Activated CD8-positive, alpha-beta memory T cell treated with anti-CD3 and anti-CD28 coated beads, Interleukin-2, amount 50 U/mL, for 24 hours (primary cell): ENCODE results near the gene DUSP9.
"Not testable (repeated sequence)": the region's sequence is repeated elsewhere in the genome, so short reads cannot be mapped to it uniquely, and the experiment has no call there.

Experiments used
- DNase-seq: peaks from one replicate; pipeline ENCODE4 v3.0.0-alpha.2; 2020; ENCODE audit errors: extremely low read depth

The DUSP9 gene

GRCh38 chrX:153693216-153694086 is 46.4 kb downstream of the DUSP9 start:
- DNase-seq, result no peak

DNA sequence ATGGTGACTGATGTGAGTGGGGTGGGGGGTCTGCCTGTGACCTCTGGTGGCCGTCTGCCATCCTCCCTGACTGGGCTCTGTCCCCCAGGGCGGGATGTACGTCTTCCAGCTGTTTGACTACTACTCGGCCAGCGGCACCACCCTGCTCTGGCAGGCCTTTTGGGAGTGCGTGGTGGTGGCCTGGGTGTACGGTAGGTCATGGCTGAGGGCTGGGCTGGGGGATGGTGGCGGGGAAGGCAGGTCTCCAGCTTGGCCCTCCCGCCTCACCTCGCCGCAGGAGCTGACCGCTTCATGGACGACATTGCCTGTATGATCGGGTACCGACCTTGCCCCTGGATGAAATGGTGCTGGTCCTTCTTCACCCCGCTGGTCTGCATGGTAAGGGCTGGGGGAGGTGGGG is 47.3 kb downstream of the DUSP9 start:
- DNase-seq, result not testable (repeated sequence)

GRCh38 chrX:153694687-153695270 is 47.8 kb downstream of the DUSP9 start:
- DNase-seq, result no peak

GRCh38 chrX:153696100-153696499 is 49.1 kb downstream of the DUSP9 start:
- DNase-seq, result no peak

GRCh38 chrX:153696538-153696937 is 49.5 kb downstream of the DUSP9 start:
- DNase-seq, result not testable (repeated sequence)

DNA sequence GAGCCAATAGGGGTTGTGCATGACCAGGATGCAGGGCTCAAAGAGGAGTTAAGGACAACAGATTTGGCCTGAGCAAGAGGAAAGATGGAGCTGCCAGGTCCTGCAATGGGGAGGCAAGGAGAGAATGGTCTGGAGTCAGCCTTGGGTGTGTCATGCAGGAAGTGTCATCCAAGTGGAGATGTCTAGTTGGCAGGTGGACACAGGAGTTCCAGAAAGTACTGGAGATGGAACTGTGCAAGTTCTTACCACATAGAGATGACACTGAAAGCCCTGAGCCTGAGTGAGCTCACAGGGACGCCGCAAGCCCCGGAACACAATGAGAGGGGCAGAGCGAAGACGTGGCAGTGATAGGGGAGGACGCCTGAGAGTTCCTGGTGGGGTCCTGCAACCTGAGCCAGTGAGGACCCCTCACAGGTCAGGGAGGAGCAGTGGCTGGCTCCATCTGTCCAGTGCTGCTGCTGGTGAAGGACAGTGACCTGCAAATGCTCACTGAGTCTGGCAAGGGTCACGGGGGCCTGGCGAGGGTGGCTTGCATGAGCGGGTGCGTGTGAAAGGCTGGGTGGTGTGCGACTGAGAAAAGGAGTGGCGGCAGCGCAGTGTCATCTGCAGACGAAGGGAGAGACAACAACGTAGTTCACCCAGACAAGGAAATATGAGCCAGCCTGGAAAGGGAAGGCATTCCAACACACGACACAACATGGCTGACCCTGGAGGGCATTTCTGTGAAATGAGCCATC is 50.2 kb downstream of the DUSP9 start:
- not testable (repeated sequence) for DNase-seq

GRCh38 chrX:153697924-153698865 is 51.2 kb downstream of the DUSP9 start:
- DNase-seq, result no peak

DNA sequence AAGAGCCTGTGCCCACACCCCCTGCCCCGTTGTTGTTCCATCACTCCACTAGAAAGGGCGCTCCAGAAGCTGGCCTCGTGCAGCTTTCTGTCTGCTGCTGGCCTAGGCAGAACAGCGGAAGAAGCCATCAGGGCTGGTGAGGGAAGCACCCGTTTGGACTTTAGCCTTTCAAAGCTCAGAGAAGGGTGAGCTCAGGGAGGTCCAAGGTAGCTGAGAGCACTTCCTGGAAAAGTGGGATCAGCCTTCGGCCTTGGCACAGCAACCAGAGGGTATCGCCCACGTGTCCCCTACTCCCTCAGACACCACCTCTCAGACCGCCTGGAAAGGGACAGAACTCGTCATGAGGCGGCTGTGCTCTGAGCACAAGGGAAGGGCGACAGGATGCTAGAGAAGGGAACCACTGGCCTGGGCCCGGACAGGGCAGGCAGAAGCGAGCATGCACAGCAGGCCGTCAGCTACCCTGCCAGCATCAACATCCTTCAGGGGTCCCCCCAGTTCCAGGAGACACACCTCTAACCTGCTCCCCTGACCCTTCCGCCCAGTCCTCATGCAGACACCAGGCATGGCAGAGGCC is 52.3 kb downstream of the DUSP9 start:
- not testable (repeated sequence) for DNase-seq

- not testable (repeated sequence) for DNase-seq
Measured at GRCh38 chrX:153699784-153700371, 52.9 kb downstream of the DUSP9 start.

GRCh38 chrX:153700376-153700945 is 53.5 kb downstream of the DUSP9 start:
- no peak for DNase-seq
